Caco-2 (cell line): ENCODE results near the gene HNRNPM. TPM values are rescaled to one million over a fixed set of nuclear protein-coding genes. Genes with fewer than 3 reads are reported as not detected.

Source experiments
- BruUV-seq: library from RNA; stranded (reverse); fragments of 400-500 nt; replicated peaks from 2 replicates; lab custom pipeline; 2021; lab: Mats Ljungman, UMichigan
- CTCF ChIA-PET: fragments of 300-600 bp; sonication (Branson Sonifier 250); formaldehyde crosslinking; loops from one replicate; lab custom pipeline; 2022; ENCODE audit warnings: antibody characterized with exemption; lab: Charles Lee
- POLR2A ChIA-PET: fragments of 300-600 bp; sonication (Branson Sonifier 250); formaldehyde crosslinking; loops from one replicate; lab custom pipeline; 2022; ENCODE audit warnings: antibody characterized with exemption; lab: Charles Lee
- DNase-seq, 2 experiments: peaks; one replicate each; pipeline versions ENCODE4 v3.0.0 to v3.0.0-alpha.2; 2020 to 2022
- H3K27me3 ChIP-seq: replicated peaks from 2 replicates; pipeline ENCODE4 v1.6.0; 2011; ENCODE audit warnings: low read length; ENCODE audit not compliant: control insufficient read depth, insufficient read depth
- H3K36me3 ChIP-seq: 2 replicates; pipeline ENCODE4 v1.5.1; 2011; ENCODE audit warnings: low read length; ENCODE audit not compliant: control insufficient read depth, insufficient read depth
- H3K4me1 ChIP-seq: fragments of 250-450 bp; sonication (Bioruptor Pico); 2 replicates; pipeline ENCODE4 v1.5.1; 2020; ENCODE audit warnings: mild to moderate bottlenecking
- H3K4me3 ChIP-seq: 2 replicates; pipeline ENCODE4 v1.5.1; 2011; ENCODE audit warnings: low read depth, mild to moderate bottlenecking, control low read depth, low read length
- H3K9me3 ChIP-seq: fragments of 250-450 bp; sonication (Bioruptor Pico); 2 replicates; pipeline ENCODE4 v1.5.1; 2020; ENCODE audit warnings: mild to moderate bottlenecking, moderate library complexity
- H3K27ac Mint-ChIP-seq: one replicate; pipeline ENCODE4 v1.8.0; 2022; ENCODE audit warnings: mixed read lengths; ENCODE audit not compliant: unreplicated experiment
- H3K27me3 Mint-ChIP-seq: one replicate; pipeline ENCODE4 v1.8.0; 2022; ENCODE audit warnings: mixed read lengths; ENCODE audit not compliant: insufficient read depth, unreplicated experiment
- H3K36me3 Mint-ChIP-seq: one replicate; pipeline ENCODE4 v1.8.0; 2022; ENCODE audit warnings: mild to moderate bottlenecking, mixed read lengths; ENCODE audit not compliant: insufficient read depth, unreplicated experiment
- H3K4me1 Mint-ChIP-seq: one replicate; pipeline ENCODE4 v1.8.0; 2022; ENCODE audit warnings: low read depth, mixed read lengths; ENCODE audit not compliant: unreplicated experiment
- H3K4me3 Mint-ChIP-seq: one replicate; pipeline ENCODE4 v1.8.0; 2022; ENCODE audit warnings: mild to moderate bottlenecking, moderate library complexity, mixed read lengths; ENCODE audit not compliant: unreplicated experiment
- H3K9me3 Mint-ChIP-seq: one replicate; pipeline ENCODE4 v1.8.0; 2022; ENCODE audit warnings: mixed read lengths; ENCODE audit not compliant: unreplicated experiment
- CTCF ChIP-seq, 2 experiments: fragments of 200-600 bp in 1 of 2; IDR thresholded peaks; 1 replicate in 1 of 2; 2 replicates in 1 of 2; pipeline versions ENCODE4 v1.5.1 to v1.8.0; 2011 to 2022; ENCODE audit warnings: antibody characterized with exemption in 1 of 2, control low read depth in 1 of 2, inconsistent platforms in 1 of 2, low read depth in 1 of 2, low read length in 1 of 2, mild to moderate bottlenecking in 1 of 2, moderate library complexity in 1 of 2; ENCODE audit not compliant: insufficient read depth in 1 of 2, severe bottlenecking in 1 of 2, unreplicated experiment in 1 of 2
- intact Hi-C: fragments of 100-400 bp; cut with micrococcal nuclease; formaldehyde crosslinking; loops from one replicate; pipeline ENCODE4 v1.10.0; 2022; ENCODE audit not compliant: unreplicated experiment
- total RNA-seq: library from RNA; stranded (reverse); gene quantifications from 2 replicates; pipeline ENCODE4 v1.2.3, GENCODE V29; 2022

The HNRNPM gene
- total RNA-seq, 1 experiment from 2014 or later = 271 TPM

- CTCF ChIA-PET = interaction anchor here (0.6 kb wide), 1 partner anchor 1046 kb away, joined by 3 read pairs; no protein-coding TSS in a partner anchor
- peaks cover 21% of the 10 kb centered on the region for H3K4me1 Mint-ChIP-seq
These were observed 8.8 kb downstream of the HNRNPM start for GRCh38 chr19:8453616-8454015.

GRCh38 chr19:8454218-8454617 lies 9.4 kb downstream of the HNRNPM start:
- Histone ChIP-seq H3K36me3 (peaks cover 2% of the 10 kb centered on the region; the same call in 1 of the 2 replicates), H3K9me3 (no peaks in the 10 kb centered on the region), H3K4me3 (no peak overlapping the region), H3K27me3 (no peaks in the 10 kb centered on the region), H3K4me1 (peaks cover 30% of the 10 kb centered on the region)
- Mint-ChIP-seq H3K4me3 (no peak overlapping the region), H3K27me3 (no peaks in the 10 kb centered on the region), H3K4me1 (peaks cover 23% of the 10 kb centered on the region), H3K36me3 (peaks cover 67% of the 10 kb centered on the region), H3K9me3 (no peaks in the 10 kb centered on the region), H3K27ac (no peak overlapping the region)
- no TSS peak for BruUV-seq
- ChIA-PET CTCF (no interaction called here), POLR2A (no interaction called here)
- no peak for DNase-seq
- intact Hi-C loops = no loop called here
- TF ChIP-seq CTCF (IDR thresholded peaks at IDR 0.05; ENCODE audit: insufficient read depth in 1 of 2, low read depth in 1 of 2, low read length in 1 of 2, severe bottlenecking in 1 of 2, unreplicated experiment in 1 of 2) = no peak

More at GRCh38 chr19:8453616-8454015, 8.8 kb downstream of the HNRNPM start:
- Mint-ChIP-seq H3K27ac (no peak overlapping the region), H3K27me3 (no peaks in the 10 kb centered on the region), H3K36me3 (peaks cover 67% of the 10 kb centered on the region), H3K4me3 (no peak overlapping the region), H3K9me3 (no peaks in the 10 kb centered on the region)
- no peak for TF ChIP-seq CTCF (IDR thresholded peaks at IDR 0.05; ENCODE audit: insufficient read depth in 1 of 2, low read depth in 1 of 2, low read length in 1 of 2, severe bottlenecking in 1 of 2, unreplicated experiment in 1 of 2)
- Histone ChIP-seq H3K4me3 (no peak overlapping the region), H3K9me3 (no peaks in the 10 kb centered on the region), H3K27me3 (no peaks in the 10 kb centered on the region), H3K36me3 (peaks cover 2% of the 10 kb centered on the region; the same call in 1 of the 2 replicates), H3K4me1 (peaks cover 28% of the 10 kb centered on the region)
- intact Hi-C loops = no loop called here
- no TSS peak for BruUV-seq
- no peak for DNase-seq
- POLR2A ChIA-PET = no interaction called here

GRCh38 chr19:8455018-8455417 lies 10.2 kb downstream of the HNRNPM start:
- peaks cover 2% of the 10 kb centered on the region; the same call in 1 of the 2 replicates for H3K36me3 ChIP-seq
- peaks cover 38% of the 10 kb centered on the region for H3K4me1 ChIP-seq
- H3K4me3 ChIP-seq = no peak overlapping the region
- DNase-seq = no peak
- H3K4me3 Mint-ChIP-seq = no peak overlapping the region
- intact Hi-C loops = no loop called here
- H3K9me3 Mint-ChIP-seq = no peaks in the 10 kb centered on the region
- H3K27ac Mint-ChIP-seq = no peak overlapping the region
- peaks cover 68% of the 10 kb centered on the region for H3K36me3 Mint-ChIP-seq
- no peak for TF ChIP-seq CTCF (IDR thresholded peaks at IDR 0.05; ENCODE audit: insufficient read depth in 1 of 2, low read depth in 1 of 2, low read length in 1 of 2, severe bottlenecking in 1 of 2, unreplicated experiment in 1 of 2)
- POLR2A ChIA-PET = no interaction called here
- H3K4me1 Mint-ChIP-seq = peaks cover 31% of the 10 kb centered on the region
- no TSS peak for BruUV-seq
- H3K27me3 Mint-ChIP-seq = no peaks in the 10 kb centered on the region
- no peaks in the 10 kb centered on the region for H3K9me3 ChIP-seq
- CTCF ChIA-PET = no interaction called here
- H3K27me3 ChIP-seq = no peaks in the 10 kb centered on the region
